SK-N-SH treated with all-trans-retinoic acid at 6 μM for 48 hours (cell line): ENCODE data around the gene DPM2.

Experiments used
- ATAC-seq: fragments of 200-7000 bp; cut with Tn5 transposase; 3 replicates; pipeline ENCODE4 v1.9.1; 2020; ENCODE audit warnings: mild to moderate bottlenecking, moderate library complexity
- ARNTL ChIP-seq: fragments of 450-650 bp; formaldehyde crosslinking; IDR thresholded peaks from 2 replicates; pipeline ENCODE4 v1.5.0; 2020; ENCODE audit warnings: low read depth, mild to moderate bottlenecking, moderate library complexity, borderline replicate concordance
- BACH2 ChIP-seq: fragments of 250-450 bp; sonication (Bioruptor Pico); IDR thresholded peaks from 2 replicates; pipeline ENCODE4 v1.9.0; 2021; ENCODE audit warnings: mild to moderate bottlenecking, borderline replicate concordance
- CREB5 ChIP-seq: fragments of 250-450 bp; sonication (Bioruptor Pico); IDR thresholded peaks from 2 replicates; pipeline ENCODE4 v1.5.1; 2020; ENCODE audit warnings: low read depth, mild to moderate bottlenecking, moderate library complexity
- CSDC2 ChIP-seq: fragments of 250-450 bp; sonication (Bioruptor Pico); IDR thresholded peaks from 2 replicates; pipeline ENCODE4 v1.5.0; 2020; ENCODE audit warnings: mild to moderate bottlenecking, moderate library complexity
- CSRNP3 ChIP-seq: fragments of 250-450 bp; sonication (Bioruptor Pico); IDR thresholded peaks from 2 replicates; pipeline ENCODE4 v1.5.1; 2021; ENCODE audit warnings: mild to moderate bottlenecking, moderate library complexity
- ESRRG ChIP-seq: fragments of 250-450 bp; sonication (Bioruptor Pico); IDR thresholded peaks from 2 replicates; pipeline ENCODE4 v1.6.1; 2021; ENCODE audit warnings: mild to moderate bottlenecking
- GLIS3 ChIP-seq: fragments of 250-450 bp; sonication (Bioruptor Pico); IDR thresholded peaks from 2 replicates; pipeline ENCODE4 v1.5.0; 2020; ENCODE audit warnings: mild to moderate bottlenecking, moderate library complexity
- ISL1 ChIP-seq: fragments of 250-450 bp; sonication (Bioruptor Pico); IDR thresholded peaks from 2 replicates; pipeline ENCODE4 v2.1.2; 2022; ENCODE audit warnings: mild to moderate bottlenecking, moderate library complexity
- OSR1 ChIP-seq: fragments of 250-450 bp; sonication (Bioruptor Pico); IDR thresholded peaks from 2 replicates; pipeline ENCODE4 v1.8.0; 2022; ENCODE audit warnings: moderate library complexity, mild to moderate bottlenecking, inconsistent platforms
- PATZ1 ChIP-seq: fragments of 250-450 bp; sonication (Bioruptor Pico); IDR thresholded peaks from 2 replicates; pipeline ENCODE4 v1.8.0; 2020; ENCODE audit warnings: mild to moderate bottlenecking, moderate library complexity, borderline replicate concordance
- PPARA ChIP-seq: fragments of 250-450 bp; sonication (Bioruptor Pico); IDR thresholded peaks from 2 replicates; pipeline ENCODE4 v1.5.0; 2020; ENCODE audit warnings: mild to moderate bottlenecking, borderline replicate concordance
- RARB ChIP-seq: fragments of 250-450 bp; sonication (Bioruptor Pico); IDR thresholded peaks from 2 replicates; pipeline ENCODE4 v1.8.0; 2021; ENCODE audit warnings: mild to moderate bottlenecking, moderate library complexity
- TCF4 ChIP-seq: fragments of 250-450 bp; sonication (Bioruptor Pico); IDR thresholded peaks from 2 replicates; pipeline ENCODE4 v1.8.0; 2021; ENCODE audit warnings: mild to moderate bottlenecking, moderate library complexity, borderline replicate concordance
- TOX ChIP-seq: fragments of 250-450 bp; sonication (Bioruptor Pico); IDR thresholded peaks from 2 replicates; pipeline ENCODE4 v1.8.0; 2021; ENCODE audit warnings: mild to moderate bottlenecking, moderate library complexity, borderline replicate concordance
- TSHZ2 ChIP-seq: fragments of 250-450 bp; sonication (Bioruptor Pico); IDR thresholded peaks from 2 replicates; pipeline ENCODE4 v1.5.0; 2020; ENCODE audit warnings: mild to moderate bottlenecking, moderate library complexity
- ZC3H10 ChIP-seq: fragments of 250-450 bp; sonication (Bioruptor Pico); IDR thresholded peaks from 2 replicates; pipeline ENCODE4 v1.5.1; 2021; ENCODE audit warnings: mild to moderate bottlenecking, moderate library complexity
- ZFP3 ChIP-seq: fragments of 250-450 bp; sonication (Bioruptor Pico); IDR thresholded peaks from 2 replicates; pipeline ENCODE4 v1.5.0; 2020; ENCODE audit warnings: mild to moderate bottlenecking, moderate library complexity
- ZFP30 ChIP-seq: fragments of 450-650 bp; formaldehyde crosslinking; IDR thresholded peaks from 2 replicates; pipeline ENCODE4 v1.5.0; 2022; ENCODE audit warnings: mild to moderate bottlenecking, moderate library complexity
- ZNF565 ChIP-seq: fragments of 450-650 bp; formaldehyde crosslinking; conservative IDR thresholded peaks from 2 replicates; pipeline ENCODE4 v1.5.0; 2020; ENCODE audit warnings: low read depth, mild to moderate bottlenecking, moderate library complexity
- ZNF70 ChIP-seq: fragments of 450-650 bp; formaldehyde crosslinking; IDR thresholded peaks from 2 replicates; pipeline ENCODE4 v1.5.0; 2020; ENCODE audit warnings: mild to moderate bottlenecking, moderate library complexity
- ZNF8 ChIP-seq: fragments of 450-650 bp; formaldehyde crosslinking; IDR thresholded peaks from 2 replicates; pipeline ENCODE4 v1.5.0; 2020; ENCODE audit warnings: mild to moderate bottlenecking, moderate library complexity

DPM2 gene

GRCh38 chr9:127962278-127962677 is 24.6 kb upstream of the DPM2 start:
- TF ChIP-seq ZC3H10 = no peak
- TF ChIP-seq ZNF70 = no peak
- no peak for TF ChIP-seq RARB (CRISPR knock-in tag)
- TF ChIP-seq CSDC2 (CRISPR knock-in tag) = no peak
- no peak for TF ChIP-seq CREB5 (CRISPR knock-in tag)
- no peak for TF ChIP-seq ZFP3 (CRISPR knock-in tag)
- TF ChIP-seq CSRNP3 (CRISPR knock-in tag) = no peak
- no peak for TF ChIP-seq PATZ1 (CRISPR knock-in tag)
- no peak for TF ChIP-seq TSHZ2
- no peak for TF ChIP-seq ZNF8 (CRISPR knock-in tag)
- TF ChIP-seq ARNTL (CRISPR knock-in tag) = no peak
- no peak for TF ChIP-seq OSR1 (CRISPR knock-in tag)
- TF ChIP-seq ZNF565 (CRISPR knock-in tag) = no peak
- TF ChIP-seq GLIS3 (CRISPR knock-in tag) = no peak
- no peak for TF ChIP-seq TCF4 (CRISPR knock-in tag)
- no peak for TF ChIP-seq PPARA
- TF ChIP-seq TOX (CRISPR knock-in tag) = no peak
- no peak for ATAC-seq

- no peak for ATAC-seq
- no peak for TF ChIP-seq RARB (CRISPR knock-in tag)
- no peak for TF ChIP-seq ZNF70
- TF ChIP-seq ZC3H10 = no peak
- TF ChIP-seq PPARA = no peak
- TF ChIP-seq GLIS3 (CRISPR knock-in tag) = no peak
- no peak for TF ChIP-seq ESRRG
- no peak for TF ChIP-seq ZNF565 (CRISPR knock-in tag)
- no peak for TF ChIP-seq ZNF8 (CRISPR knock-in tag)
- TF ChIP-seq BACH2 (CRISPR knock-in tag) = no peak
These were observed 24.0 kb upstream of the DPM2 start for GRCh38 chr9:127961613-127962155.

GRCh38 chr9:127961155-127961490 is 23.5 kb upstream of the DPM2 start:
- no peak for ATAC-seq
- TF ChIP-seq ISL1 = no peak
- TF ChIP-seq ARNTL (CRISPR knock-in tag) = no peak
- no peak for TF ChIP-seq CSRNP3 (CRISPR knock-in tag)
- TF ChIP-seq ZFP30 (CRISPR knock-in tag) = no peak
- no peak for TF ChIP-seq ZC3H10
